H9 (cell line): ENCODE data around the gene FMNL1. TPM values are rescaled to one million over a fixed set of nuclear protein-coding genes. Genes with fewer than 3 reads are reported as not detected.

Experiments used
- DNase-seq: peaks from one replicate; pipeline ENCODE4 v3.0.0-alpha.2; 2017
- H2AFZ ChIP-seq: one replicate; pipeline ENCODE4 v1.6.1; 2013; ENCODE audit warnings: mild to moderate bottlenecking, low read length, control low read depth, moderate library complexity
- H2AK5ac ChIP-seq: 2 replicates; pipeline ENCODE4 v1.6.1; 2013; ENCODE audit warnings: low read length, control low read depth, mixed read lengths; ENCODE audit not compliant: insufficient read length
- H2BK120ac ChIP-seq: one replicate; pipeline ENCODE4 v1.6.1; 2013; ENCODE audit warnings: low read depth, mild to moderate bottlenecking, low read length, control low read depth, inconsistent platforms; ENCODE audit not compliant: poor library complexity, severe bottlenecking
- H2BK12ac ChIP-seq: 2 replicates; pipeline ENCODE4 v1.6.1; 2013; ENCODE audit warnings: low read length, control low read depth, mixed read lengths, low read depth; ENCODE audit not compliant: insufficient read length
- H2BK15ac ChIP-seq: 2 replicates; pipeline ENCODE4 v1.6.1; 2013; ENCODE audit warnings: low read depth, low read length, control low read depth
- H2BK20ac ChIP-seq: one replicate; pipeline ENCODE4 v1.6.1; 2013; ENCODE audit warnings: low read depth, mild to moderate bottlenecking, low read length, control low read depth, inconsistent platforms; ENCODE audit not compliant: poor library complexity, severe bottlenecking
- H2BK5ac ChIP-seq: 2 replicates; pipeline ENCODE4 v1.6.1; 2013; ENCODE audit warnings: low read length, control low read depth, mixed read lengths; ENCODE audit not compliant: insufficient read length
- H3K14ac ChIP-seq: 2 replicates; pipeline ENCODE4 v1.6.1; 2013; ENCODE audit warnings: low read length, control low read depth; ENCODE audit not compliant: insufficient read depth
- H3K18ac ChIP-seq: 2 replicates; pipeline ENCODE4 v1.6.1; 2013; ENCODE audit warnings: low read depth, mild to moderate bottlenecking, mixed read lengths, low read length, control low read depth; ENCODE audit not compliant: insufficient read length
- H3K23ac ChIP-seq: 2 replicates; pipeline ENCODE4 v1.6.1; 2013; ENCODE audit warnings: low read length, control low read depth, mixed read lengths, low read depth; ENCODE audit not compliant: insufficient read length
- H3K23me2 ChIP-seq: 2 replicates; pipeline ENCODE4 v1.6.1; 2013; ENCODE audit warnings: low read depth, mild to moderate bottlenecking, mixed read lengths, low read length, control low read depth; ENCODE audit not compliant: insufficient read length, poor library complexity, severe bottlenecking
- H3K27ac ChIP-seq: 2 replicates; pipeline ENCODE4 v1.5.1; 2013; ENCODE audit warnings: low read length, control low read depth, mixed read lengths, low read depth; ENCODE audit not compliant: insufficient read length
- H3K27me3 ChIP-seq: 2 replicates; pipeline ENCODE4 v1.6.1; 2013; ENCODE audit warnings: low read length, control low read depth, inconsistent platforms; ENCODE audit not compliant: insufficient read depth
- H3K4ac ChIP-seq: 2 replicates; pipeline ENCODE4 v1.6.1; 2013; ENCODE audit warnings: low read depth, mild to moderate bottlenecking, control low read depth, inconsistent platforms, low read length, moderate library complexity
- H3K4me1 ChIP-seq: 2 replicates; pipeline ENCODE4 v1.6.1; 2013; ENCODE audit warnings: low read length, control low read depth, inconsistent platforms; ENCODE audit not compliant: insufficient read depth
- H3K4me2 ChIP-seq: 2 replicates; pipeline ENCODE4 v1.6.1; 2013; ENCODE audit warnings: low read length, control low read depth, mixed read lengths; ENCODE audit not compliant: insufficient read length, insufficient read depth
- H3K56ac ChIP-seq: 2 replicates; pipeline ENCODE4 v1.6.1; 2013; ENCODE audit warnings: low read depth, mild to moderate bottlenecking, mixed read lengths, low read length, control low read depth; ENCODE audit not compliant: insufficient read length
- H3K79me1 ChIP-seq: 2 replicates; pipeline ENCODE4 v1.6.1; 2013; ENCODE audit warnings: low read depth, mild to moderate bottlenecking, moderate library complexity, low read length, control low read depth, inconsistent platforms; ENCODE audit not compliant: insufficient read depth, poor library complexity, severe bottlenecking
- H3K79me2 ChIP-seq: 2 replicates; pipeline ENCODE4 v1.6.1; 2013; ENCODE audit warnings: low read length, control low read depth, inconsistent platforms; ENCODE audit not compliant: insufficient read depth
- H3K9ac ChIP-seq: 2 replicates; pipeline ENCODE4 v1.6.1; 2013; ENCODE audit warnings: low read length, control low read depth, mixed read lengths; ENCODE audit not compliant: insufficient read length; ENCODE audit errors: extremely low read depth
- H3K9me3 ChIP-seq: one replicate; pipeline ENCODE4 v1.6.1; 2013; ENCODE audit warnings: low read depth, low read length, inconsistent platforms; ENCODE audit not compliant: control insufficient read depth
- H3T11ph ChIP-seq: one replicate; pipeline ENCODE4 v1.6.1; 2013; ENCODE audit warnings: mild to moderate bottlenecking, low read length, control low read depth, inconsistent platforms
- H4K20me1 ChIP-seq: one replicate; pipeline ENCODE4 v1.6.1; 2013; ENCODE audit not compliant: control insufficient read depth, insufficient read length, insufficient read depth
- H4K5ac ChIP-seq: 2 replicates; pipeline ENCODE4 v1.6.1; 2013; ENCODE audit warnings: low read depth, mild to moderate bottlenecking, mixed read lengths, low read length, control low read depth; ENCODE audit not compliant: insufficient read length
- H4K8ac ChIP-seq: replicated peaks from 2 replicates; pipeline ENCODE4 v1.6.1; 2013; ENCODE audit warnings: low read length, control low read depth, mixed read lengths, low read depth; ENCODE audit not compliant: insufficient read length
- H4K91ac ChIP-seq: 2 replicates; pipeline ENCODE4 v1.6.1; 2013; ENCODE audit warnings: low read depth, mild to moderate bottlenecking, moderate library complexity, mixed read lengths, low read length, control low read depth; ENCODE audit not compliant: insufficient read length
- H3K27ac Mint-ChIP-seq, 3 experiments: 2 replicates in 2 of 3; 3 replicates in 1 of 3; pipeline ENCODE4 v1.8.0; 2020 to 2021; ENCODE audit warnings: mixed read lengths in 3 of 3, mild to moderate bottlenecking in 1 of 3, moderate library complexity in 1 of 3
- H3K27me3 Mint-ChIP-seq: 2 replicates; pipeline ENCODE4 v1.8.0; 2021; ENCODE audit warnings: low read depth, mild to moderate bottlenecking, moderate library complexity, mixed read lengths
- H3K36me3 Mint-ChIP-seq, 3 experiments: 2 replicates in 2 of 3; 3 replicates in 1 of 3; pipeline ENCODE4 v1.8.0; 2020 to 2021; ENCODE audit warnings: low read depth in 3 of 3, mixed read lengths in 3 of 3; ENCODE audit not compliant: insufficient read depth in 1 of 3
- H3K4me1 Mint-ChIP-seq, 2 experiments: 2 replicates each; pipeline ENCODE4 v1.8.0; 2020; ENCODE audit warnings: mixed read lengths in 2 of 2
- H3K4me3 Mint-ChIP-seq, 2 experiments: 2 replicates in 1 of 2; 3 replicates in 1 of 2; pipeline ENCODE4 v1.8.0; 2020 to 2021; ENCODE audit warnings: mild to moderate bottlenecking in 2 of 2, mixed read lengths in 2 of 2, moderate library complexity in 1 of 2
- H3K9me3 Mint-ChIP-seq, 2 experiments: 2 replicates in 1 of 2; 3 replicates in 1 of 2; pipeline ENCODE4 v1.8.0; 2020; ENCODE audit warnings: mild to moderate bottlenecking in 2 of 2, mixed read lengths in 2 of 2, moderate library complexity in 1 of 2
- CTCF ChIP-seq: fragments of 200-600 bp; sonication (generic); conservative IDR thresholded peaks from 3 replicates; pipeline ENCODE4 v1.8.0; 2021; ENCODE audit warnings: antibody characterized with exemption, mild to moderate bottlenecking
- WGBS: extraction: QIAGEN DNeasy Blood & Tissue Kit; methylation state at CpG from one replicate; pipeline ENCODE4 v1.1.7; 2013; ENCODE audit warnings: missing lambda C conversion rate, low lambda C conversion rate, mixed read lengths; ENCODE audit not compliant: insufficient read length; ENCODE audit errors: extremely low coverage; 5-methylcytosine and 5-hydroxymethylcytosine counted together
- total RNA-seq: library from RNA; stranded (reverse); gene quantifications from 2 replicates; pipeline ENCODE4 v1.2.1, GENCODE V29; 2021

The FMNL1 gene
- total RNA-seq, 1 experiment from 2014 or later: 6.9 TPM

DNA sequence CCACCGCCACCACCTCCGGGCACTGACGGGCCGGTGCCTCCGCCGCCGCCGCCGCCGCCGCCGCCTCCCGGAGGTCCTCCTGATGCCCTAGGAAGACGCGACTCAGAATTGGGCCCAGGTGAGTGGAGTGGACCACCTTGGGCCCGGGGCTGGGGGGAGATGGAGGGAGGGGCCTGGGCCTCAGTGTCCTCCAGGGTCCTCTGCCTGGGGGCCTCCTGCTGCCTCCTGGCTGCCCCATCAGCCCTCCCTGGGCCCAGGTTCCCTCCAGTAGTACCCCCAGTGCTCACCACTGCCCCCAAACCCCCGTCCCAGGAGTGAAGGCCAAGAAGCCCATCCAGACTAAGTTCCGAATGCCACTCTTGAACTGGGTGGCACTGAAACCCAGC lies 20.3 kb downstream of the FMNL1 start:
- Histone ChIP-seq H3K4ac (no peak overlapping the region), H3K79me2 (no peaks in the 10 kb centered on the region), H3K23ac (no peak overlapping the region), H3K27me3 (peaks cover 4% of the 10 kb centered on the region; the same call in 1 of the 2 replicates), H2BK15ac (no peak overlapping the region), H3K9me3 (no peaks in the 10 kb centered on the region), H2BK20ac (no peak overlapping the region), H3K4me1 (peaks cover 3% of the 10 kb centered on the region; the same call in 1 of the 2 replicates), H3K79me1 (no peaks in the 10 kb centered on the region), H2BK12ac (no peak overlapping the region), H3K23me2 (peaks cover 14% of the 10 kb centered on the region), H3K4me2 (no peak overlapping the region), H4K20me1 (no peaks in the 10 kb centered on the region), H3K14ac (no peak overlapping the region), H3K9ac (no peak overlapping the region), H2BK5ac (no peak overlapping the region), H4K8ac (no peak overlapping the region), H3K56ac (no peak overlapping the region), H2BK120ac (no peak overlapping the region), H3T11ph (no peak overlapping the region), H2AFZ (no peak overlapping the region), H4K91ac (no peak overlapping the region), H3K27ac (no peak overlapping the region), H2AK5ac (no peak overlapping the region), H4K5ac (no peak overlapping the region), H3K18ac (no peak overlapping the region)
- WGBS: no CpG with 5 or more reads among the region's 18 CpGs
- H3K4me3 Mint-ChIP-seq: peak overlapping the region; percentile 60 to 76
- H3K27me3 Mint-ChIP-seq: peaks cover 63% of the 10 kb centered on the region
- H3K9me3 Mint-ChIP-seq: no peaks in the 10 kb centered on the region; a peak in 1 of 5 replicates
- DNase-seq: no peak
- TF ChIP-seq CTCF: no peak
- H3K27ac Mint-ChIP-seq: no peak overlapping the region
- peaks cover 15 to 28% of the 10 kb centered on the region in 2 experiments for H3K4me1 Mint-ChIP-seq
- H3K36me3 Mint-ChIP-seq: peaks cover 0 to 4% (median 0%) of the 10 kb centered on the region in 3 experiments; a peak in 2 of 7 replicates
